ENCODE measurements around the gene STX8. TPM values are rescaled to one million over a fixed set of nuclear protein-coding genes. Genes with fewer than 3 reads are reported as not detected.

Gene STX8
- total RNA-seq, 4 donors from 2014 or later = 38.8 to 102 (median 68.5) TPM

DNA sequence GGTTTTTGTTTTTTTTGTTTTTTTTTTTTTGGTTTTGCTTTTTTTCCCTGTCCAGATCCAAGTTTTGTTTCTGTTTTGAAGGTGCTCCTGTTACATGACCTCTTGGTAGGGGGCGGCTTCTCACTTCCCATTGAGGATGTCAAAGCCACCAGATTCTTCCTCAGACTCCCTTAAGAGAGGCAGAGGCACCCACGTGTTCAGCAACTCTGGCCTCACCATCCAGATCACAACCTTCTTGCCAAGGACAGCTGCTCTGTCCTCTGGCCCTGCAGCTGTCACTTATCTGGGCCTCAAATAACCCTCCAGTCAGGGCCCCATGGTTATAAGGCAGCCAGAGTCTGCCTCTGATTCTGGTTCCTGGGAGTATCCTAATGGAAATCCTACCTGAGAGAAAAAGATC lies 208.5 kb downstream of the STX8 start:
- Histone ChIP-seq H3K9me3 (no peaks in the 10 kb centered on the region), H3K4me3 (no peak overlapping the region), H3K4me1 (no peaks in the 10 kb centered on the region), H3K27me3 (no peaks in the 10 kb centered on the region), H3K27ac (no peak overlapping the region), H3K36me3 (no peaks in the 10 kb centered on the region)
- DNase-seq = no peak
- TF ChIP-seq POLR2A (IDR thresholded peaks at IDR 0.05) = no peak
- TF ChIP-seq, protein P1, sequence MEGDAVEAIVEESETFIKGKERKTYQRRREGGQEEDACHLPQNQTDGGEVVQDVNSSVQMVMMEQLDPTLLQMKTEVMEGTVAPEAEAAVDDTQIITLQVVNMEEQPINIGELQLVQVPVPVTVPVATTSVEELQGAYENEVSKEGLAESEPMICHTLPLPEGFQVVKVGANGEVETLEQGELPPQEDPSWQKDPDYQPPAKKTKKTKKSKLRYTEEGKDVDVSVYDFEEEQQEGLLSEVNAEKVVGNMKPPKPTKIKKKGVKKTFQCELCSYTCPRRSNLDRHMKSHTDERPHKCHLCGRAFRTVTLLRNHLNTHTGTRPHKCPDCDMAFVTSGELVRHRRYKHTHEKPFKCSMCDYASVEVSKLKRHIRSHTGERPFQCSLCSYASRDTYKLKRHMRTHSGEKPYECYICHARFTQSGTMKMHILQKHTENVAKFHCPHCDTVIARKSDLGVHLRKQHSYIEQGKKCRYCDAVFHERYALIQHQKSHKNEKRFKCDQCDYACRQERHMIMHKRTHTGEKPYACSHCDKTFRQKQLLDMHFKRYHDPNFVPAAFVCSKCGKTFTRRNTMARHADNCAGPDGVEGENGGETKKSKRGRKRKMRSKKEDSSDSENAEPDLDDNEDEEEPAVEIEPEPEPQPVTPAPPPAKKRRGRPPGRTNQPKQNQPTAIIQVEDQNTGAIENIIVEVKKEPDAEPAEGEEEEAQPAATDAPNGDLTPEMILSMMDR (IDR thresholded peaks at IDR 0.05) = no peak

DNA sequence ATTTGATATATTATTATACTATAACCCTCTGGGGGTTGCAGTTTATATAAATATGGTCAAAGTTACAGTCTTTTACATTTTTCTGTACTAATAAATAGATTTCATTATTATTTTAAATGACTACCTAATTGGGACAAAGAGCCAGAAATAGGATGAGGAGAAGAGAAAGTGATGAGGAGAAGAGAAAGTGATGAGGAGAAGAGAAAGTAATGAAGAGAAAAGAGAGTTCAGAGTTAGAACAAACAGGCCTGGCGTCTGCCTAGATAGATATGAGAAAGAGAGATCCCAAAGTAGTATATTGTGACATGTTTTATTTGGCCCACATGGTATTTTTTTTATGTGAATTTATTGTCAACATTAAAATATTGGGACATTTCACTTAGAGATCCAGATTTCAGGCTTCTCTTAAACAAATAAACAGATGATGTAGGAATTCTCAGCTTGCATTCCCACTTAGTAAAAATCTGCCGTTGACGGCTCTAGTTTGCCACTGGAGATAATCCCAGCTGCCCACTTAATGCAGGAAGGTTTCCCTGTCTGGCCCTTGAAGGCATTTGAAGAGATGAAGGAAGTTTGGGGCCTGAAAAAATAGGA lies 210.7 kb downstream of the STX8 start:
- Histone ChIP-seq H3K9me3 (no peaks in the 10 kb centered on the region), H3K4me1 (no peaks in the 10 kb centered on the region), H3K27me3 (no peaks in the 10 kb centered on the region), H3K27ac (no peak overlapping the region), H3K36me3 (no peaks in the 10 kb centered on the region), H3K4me3 (no peak overlapping the region)
- no peak for TF ChIP-seq POLR2A (IDR thresholded peaks at IDR 0.05)
- TF ChIP-seq, protein P1 (IDR thresholded peaks at IDR 0.05) = no peak
- no peak for DNase-seq

DNA sequence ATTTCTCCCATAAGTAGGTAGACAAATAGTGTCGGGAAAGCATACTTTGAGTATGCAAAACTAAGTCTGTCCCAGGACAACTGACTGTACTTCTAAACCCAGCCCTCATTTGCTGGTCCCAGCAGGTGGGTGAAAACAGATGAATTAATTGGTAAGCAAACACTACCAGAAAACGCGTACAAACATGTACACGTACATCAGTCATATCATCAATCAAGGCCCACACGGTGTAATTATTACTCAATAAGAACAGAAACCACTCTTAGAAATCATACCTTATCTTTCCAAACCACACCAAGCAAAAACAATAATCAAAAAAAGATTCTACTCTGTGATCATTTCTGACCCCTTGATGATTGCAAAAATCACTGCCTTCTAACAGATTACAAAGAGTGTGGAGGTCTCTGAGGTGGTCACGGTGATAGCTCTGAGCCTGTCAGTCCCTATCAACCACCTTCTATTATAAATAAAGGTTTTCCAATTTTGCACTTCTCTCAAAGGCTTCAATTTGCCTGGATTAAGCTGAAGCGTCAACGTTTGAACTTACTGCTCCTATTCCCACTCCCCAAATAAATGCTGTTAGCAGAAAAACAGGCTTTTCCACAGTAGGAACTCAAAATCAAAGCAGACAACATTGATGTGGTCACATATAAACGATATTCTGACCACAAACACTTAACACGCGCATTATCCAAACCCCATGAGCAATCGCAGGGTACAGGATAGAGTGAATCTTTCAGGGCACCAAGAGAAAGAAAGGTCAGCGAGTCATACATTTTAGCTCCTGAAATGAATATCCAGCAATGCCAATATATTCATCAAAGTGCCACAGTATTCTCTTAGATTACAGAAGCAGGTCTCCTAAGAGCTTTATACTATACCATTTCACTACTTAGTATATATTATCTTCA lies 211.9 kb downstream of the STX8 start:
- no peak for DNase-seq
- Histone ChIP-seq H3K9me3 (no peaks in the 10 kb centered on the region), H3K36me3 (no peaks in the 10 kb centered on the region), H3K27me3 (no peaks in the 10 kb centered on the region), H3K4me1 (no peaks in the 10 kb centered on the region), H3K4me3 (no peak overlapping the region), H3K27ac (no peak overlapping the region)
- TF ChIP-seq, protein P1 (IDR thresholded peaks at IDR 0.05) = no peak
- TF ChIP-seq POLR2A (IDR thresholded peaks at IDR 0.05) = no peak

GRCh38 chr17:9361188-9361955 lies 214.2 kb downstream of the STX8 start:
- TF ChIP-seq, protein P1 (IDR thresholded peaks at IDR 0.05) = no peak
- no peak for TF ChIP-seq POLR2A (IDR thresholded peaks at IDR 0.05)
- H3K27me3 ChIP-seq = no peaks in the 10 kb centered on the region
- H3K4me1 ChIP-seq = no peaks in the 10 kb centered on the region
- H3K4me3 ChIP-seq = no peak overlapping the region
- H3K27ac ChIP-seq = no peak overlapping the region
- no peaks in the 10 kb centered on the region for H3K36me3 ChIP-seq
- H3K9me3 ChIP-seq = no peaks in the 10 kb centered on the region
- DNase-seq = no peak

DNA sequence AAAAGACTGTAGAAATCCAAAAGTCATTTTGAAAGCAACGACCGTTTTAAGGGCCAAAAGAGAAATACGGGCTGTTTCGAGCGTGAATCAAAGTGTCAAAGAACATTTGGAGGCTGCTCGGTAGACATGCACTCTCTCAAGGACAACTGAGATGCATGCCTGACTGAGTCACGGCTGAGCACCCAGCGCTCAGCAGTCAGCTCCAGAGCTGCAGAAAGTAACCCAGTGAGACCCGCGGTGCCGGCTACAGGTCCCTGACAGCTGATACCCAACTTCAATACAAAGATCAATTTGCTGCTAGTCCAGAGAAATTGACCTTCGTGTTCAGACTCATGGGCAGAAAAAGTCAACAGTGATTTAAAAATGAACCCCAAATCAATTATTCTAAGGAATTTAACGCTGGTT lies 214.9 kb downstream of the STX8 start:
- H3K9me3 ChIP-seq = no peaks in the 10 kb centered on the region
- no peak overlapping the region for H3K27ac ChIP-seq
- no peaks in the 10 kb centered on the region for H3K27me3 ChIP-seq
- no peak for TF ChIP-seq POLR2A (IDR thresholded peaks at IDR 0.05)
- TF ChIP-seq, protein P1 (IDR thresholded peaks at IDR 0.05) = no peak
- peak in 1 of 3 donors; percentile 54 for DNase-seq
- no peaks in the 10 kb centered on the region for H3K36me3 ChIP-seq
- H3K4me3 ChIP-seq = no peak overlapping the region
- no peaks in the 10 kb centered on the region for H3K4me1 ChIP-seq

All from Peyer's patch (tissue), 4 donors.